GM23338 (cell line): ENCODE measurements around the gene ELN.

Source experiments
- CREB1 ChIP-seq: fragments of 250-450 bp; sonication (Bioruptor Pico); IDR thresholded peaks from 2 replicates; pipeline ENCODE4 v1.5.0; 2020; ENCODE audit warnings: low read depth, mild to moderate bottlenecking, moderate library complexity
- CTCF ChIP-seq, 2 experiments: fragments of 200-600 bp in 1 of 2; sonication (generic) in 1 of 2; conservative IDR thresholded peaks; 2 replicates each; pipeline versions ENCODE4 v1.5.1 to v1.6.1; 2016 to 2017; ENCODE audit warnings: antibody characterized with exemption in 2 of 2, low read depth in 2 of 2, mild to moderate bottlenecking in 2 of 2, moderate library complexity in 1 of 2
- ETS1 ChIP-seq: IDR thresholded peaks from 2 replicates; pipeline ENCODE4 v1.6.1; 2016; ENCODE audit warnings: antibody characterized with exemption
- EZH2 ChIP-seq: fragments of 200-600 bp; sonication (generic); IDR thresholded peaks from one replicate; pipeline ENCODE4 v1.8.0; 2017; ENCODE audit warnings: antibody characterized with exemption, mild to moderate bottlenecking, low read depth; ENCODE audit not compliant: unreplicated experiment
- EZH2phosphoT487 ChIP-seq: fragments of 200-600 bp; sonication (generic); IDR thresholded peaks from one replicate; pipeline ENCODE4 v1.8.1; 2018; ENCODE audit warnings: antibody characterized with exemption; ENCODE audit not compliant: unreplicated experiment
- JUNB ChIP-seq: IDR thresholded peaks from one replicate; pipeline ENCODE4 v1.6.1; 2016; ENCODE audit warnings: antibody characterized with exemption; ENCODE audit not compliant: unreplicated experiment
- NANOG ChIP-seq: IDR thresholded peaks from 2 replicates; pipeline ENCODE4 v1.6.1; 2016; ENCODE audit warnings: antibody characterized with exemption, borderline replicate concordance
- POLR2AphosphoS5 ChIP-seq: IDR thresholded peaks from 2 replicates; pipeline ENCODE4 v1.6.1; 2016; ENCODE audit warnings: antibody characterized with exemption, low read depth
- REST ChIP-seq: IDR thresholded peaks from one replicate; pipeline ENCODE4 v1.6.1; 2018; ENCODE audit warnings: antibody characterized with exemption; ENCODE audit not compliant: unreplicated experiment
- STAT1 ChIP-seq: IDR thresholded peaks from one replicate; pipeline ENCODE4 v1.6.1; 2016; ENCODE audit warnings: antibody characterized with exemption; ENCODE audit not compliant: unreplicated experiment
- ZNF114 ChIP-seq: fragments of 250-450 bp; sonication (Bioruptor Pico); IDR thresholded peaks from 2 replicates; pipeline ENCODE4 v1.5.0; 2020; ENCODE audit warnings: mild to moderate bottlenecking, moderate library complexity
- ZNF331 ChIP-seq: fragments of 250-450 bp; sonication (Bioruptor Pico); IDR thresholded peaks from 2 replicates; pipeline ENCODE4 v1.5.0; 2020; ENCODE audit warnings: low read depth, mild to moderate bottlenecking, moderate library complexity
- ZNF462 ChIP-seq: fragments of 250-450 bp; sonication (Bioruptor Pico); IDR thresholded peaks from 2 replicates; pipeline ENCODE4 v1.5.0; 2020; ENCODE audit warnings: mild to moderate bottlenecking, moderate library complexity

GRCh38 chr7:74029991-74030415 lies 2.0 kb downstream of the ELN start:
- TF ChIP-seq CTCF (conservative IDR thresholded peaks at IDR 0.05; ENCODE audit: low read depth in 2 of 2) (no peak), POLR2AphosphoS5 (no peak), EZH2 (no peak), REST (no peak), EZH2phosphoT487 (no peak), ZNF114 (no peak), ZNF462 (CRISPR knock-in tag) (no peak), NANOG (no peak), CREB1 (no peak), ETS1 (no peak), JUNB (no peak), ZNF331 (CRISPR knock-in tag) (no peak), STAT1 (no peak)
